ENCODE results near the gene MRPS7.

MRPS7 gene

DNA sequence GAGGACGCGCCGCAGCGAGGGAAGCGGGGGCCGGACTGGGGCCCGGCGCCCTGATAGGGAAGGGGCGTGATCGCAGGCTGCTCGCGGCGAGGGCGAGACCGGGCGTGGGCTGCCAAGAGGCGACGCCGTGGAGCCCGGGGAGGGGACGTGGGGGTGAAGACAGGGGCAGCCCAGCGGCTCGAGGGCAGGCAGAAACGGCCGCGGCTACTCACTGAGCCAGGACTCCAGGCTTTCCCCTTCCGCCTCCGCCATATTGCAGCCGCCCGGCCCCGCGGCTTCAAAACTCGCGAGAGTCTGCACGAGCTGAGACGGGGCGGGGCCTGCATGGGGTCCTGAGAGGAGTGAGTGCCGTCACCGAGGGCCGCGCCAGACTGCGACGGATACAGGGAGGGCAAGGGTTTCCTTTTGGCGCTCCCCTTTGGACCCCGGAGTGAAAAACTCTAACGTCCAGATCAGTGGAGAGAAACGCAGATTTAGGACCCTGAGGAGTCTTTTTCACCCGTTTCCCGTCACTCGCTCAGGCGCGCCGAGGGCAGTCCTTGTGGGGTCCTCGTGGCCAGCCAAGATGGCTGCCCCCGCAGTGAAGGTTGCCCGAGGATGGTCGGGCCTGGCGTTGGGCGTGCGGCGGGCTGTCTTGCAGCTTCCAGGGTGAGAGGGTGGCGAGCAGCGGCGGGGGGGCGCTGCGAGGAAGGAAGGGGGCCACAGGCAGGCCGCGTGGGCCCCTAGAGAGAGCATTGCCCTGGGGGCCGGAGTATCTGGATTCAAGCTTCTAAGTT lies at the start of gene MRPS7, which contains the start of gene GGA3:
TSS of gene MRPS7 (plus strand) at position 544 of the 776 bp plus-strand sequence. CDS start at position 566, 22 bp downstream.
TSS of gene GGA3 (minus strand) at position 271 of the 776 bp plus-strand sequence. CDS start at position 252, 19 bp downstream.
- peak; percentile 31 for FAIRE-seq

DNA sequence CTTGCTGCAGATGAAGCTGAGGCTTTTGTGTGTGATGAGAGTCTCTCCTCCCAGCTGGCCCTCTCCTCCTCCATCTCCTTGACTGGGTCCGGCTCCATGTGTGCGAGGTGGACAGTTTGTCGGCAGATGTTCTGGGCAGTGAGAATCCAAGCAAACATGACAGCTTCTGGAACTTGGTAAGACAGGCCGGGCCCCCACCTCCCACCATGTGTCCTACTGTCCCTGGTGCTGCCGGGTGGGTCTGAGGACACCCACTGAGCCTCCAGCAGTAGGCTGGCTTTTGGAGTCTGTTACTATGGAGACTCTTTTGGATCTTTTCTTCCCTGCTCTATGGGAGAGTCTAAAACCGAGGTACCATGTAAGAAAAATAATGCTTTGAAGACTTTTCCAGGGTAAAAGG lies 43.5 kb upstream of the MRPS7 start:
- no peak for FAIRE-seq

- no peak for FAIRE-seq
Observed at GRCh38 chr17:75219815-75220214, 41.9 kb upstream of the MRPS7 start.

GRCh38 chr17:75225016-75225415 lies 36.7 kb upstream of the MRPS7 start:
- FAIRE-seq = no peak

DNA sequence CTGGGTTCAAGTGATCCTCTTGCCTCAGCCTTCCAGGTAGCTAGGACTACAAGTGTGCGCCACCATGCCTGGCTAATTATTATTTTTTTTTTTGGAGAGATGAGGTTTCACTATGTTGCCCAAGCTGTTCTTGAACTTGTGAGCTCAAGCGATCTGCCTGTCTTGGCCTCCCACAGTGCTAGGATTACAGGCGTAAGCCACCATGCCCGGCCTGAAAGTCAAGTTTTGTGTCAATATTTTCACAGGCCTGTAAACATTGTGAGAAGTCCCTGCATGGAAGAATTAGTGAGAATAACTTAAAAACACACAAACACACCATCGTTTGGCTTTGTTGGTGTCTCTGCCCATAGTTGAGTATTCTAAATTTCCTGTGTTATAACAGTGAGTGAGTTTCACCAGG lies 34.0 kb upstream of the MRPS7 start:
- FAIRE-seq = no peak

GRCh38 chr17:75228305-75228704 lies 33.4 kb upstream of the MRPS7 start:
- no peak for FAIRE-seq

DNA sequence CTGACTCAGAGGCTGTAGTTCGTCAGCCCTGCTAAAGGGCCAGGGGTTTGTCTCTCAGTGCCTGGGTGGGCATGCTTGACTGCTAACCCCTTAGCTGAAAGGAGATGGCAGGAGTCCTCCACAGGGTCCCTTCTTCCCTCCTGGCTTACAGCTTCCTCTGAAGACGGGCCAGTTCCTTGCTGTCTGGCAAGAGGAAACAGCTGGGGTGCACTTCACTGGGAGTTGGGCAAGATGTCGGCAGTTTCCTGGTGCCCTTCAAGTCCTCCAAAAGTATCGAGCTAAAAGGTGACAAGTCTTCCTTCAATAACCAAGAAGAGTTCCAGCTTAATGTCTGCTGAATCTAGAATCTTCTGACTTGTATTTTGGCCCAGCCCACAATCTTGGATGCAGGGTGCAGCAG lies 32.8 kb upstream of the MRPS7 start:
- no peak for FAIRE-seq

DNA sequence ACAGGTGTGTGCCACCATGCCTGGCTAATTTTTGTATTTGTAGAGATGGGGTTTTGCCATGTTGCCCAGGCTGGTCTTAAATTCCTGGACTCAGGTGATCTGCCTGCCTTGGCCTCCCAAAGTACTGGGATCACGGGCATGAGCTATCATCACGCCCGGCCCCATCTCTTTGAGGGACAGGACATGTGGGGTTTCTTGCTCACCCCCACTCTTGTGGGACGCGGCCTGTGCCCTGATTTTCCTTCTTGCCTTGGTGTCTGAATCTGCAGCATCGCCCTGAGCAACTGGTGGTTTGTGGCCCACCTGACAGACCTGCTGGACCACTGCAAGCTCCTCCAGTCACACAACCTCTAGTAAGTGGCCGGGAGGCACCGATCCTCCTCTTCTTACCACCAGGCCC lies 30.6 kb upstream of the MRPS7 start:
- no peak for FAIRE-seq

DNA sequence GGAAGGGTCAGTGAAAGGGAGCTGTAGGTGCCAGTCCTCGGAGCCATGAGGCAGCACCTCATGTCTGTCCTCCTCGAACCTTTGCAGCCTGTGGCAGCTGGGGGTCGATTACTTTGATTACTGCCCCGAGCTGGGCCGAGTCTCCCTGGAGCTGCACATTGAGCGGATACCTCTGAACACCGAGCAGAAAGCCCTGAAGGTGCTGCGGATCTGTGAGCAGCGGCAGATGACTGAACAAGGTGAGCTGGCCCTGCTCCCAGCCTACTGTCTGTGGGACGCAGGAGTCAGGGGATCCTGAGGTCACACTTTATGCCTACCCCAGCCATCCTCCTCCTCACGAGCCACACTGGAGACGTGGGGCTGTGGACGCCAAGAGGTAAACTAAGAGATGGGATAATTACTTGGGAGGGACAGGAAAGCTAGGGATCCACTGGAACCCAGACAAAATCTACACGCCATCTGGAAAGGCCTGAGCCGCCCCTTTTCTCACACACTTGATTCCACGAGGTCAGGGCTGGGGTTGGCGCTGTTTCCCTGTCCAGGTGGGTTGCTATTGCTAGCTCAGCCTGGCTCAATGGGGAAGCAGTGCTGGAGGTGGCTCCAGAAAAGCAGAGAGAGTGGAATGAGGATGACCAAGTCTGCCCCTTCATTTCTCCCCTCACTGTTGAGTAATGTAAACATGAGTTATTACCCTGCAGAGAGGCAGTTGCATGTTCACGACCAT lies 29.8 kb upstream of the MRPS7 start:
- FAIRE-seq = no peak

GRCh38 chr17:75232786-75233185 lies 28.9 kb upstream of the MRPS7 start:
- no peak for FAIRE-seq

- no peak for FAIRE-seq
Observed at GRCh38 chr17:75237100-75238014, 24.3 kb upstream of the MRPS7 start.

DNA sequence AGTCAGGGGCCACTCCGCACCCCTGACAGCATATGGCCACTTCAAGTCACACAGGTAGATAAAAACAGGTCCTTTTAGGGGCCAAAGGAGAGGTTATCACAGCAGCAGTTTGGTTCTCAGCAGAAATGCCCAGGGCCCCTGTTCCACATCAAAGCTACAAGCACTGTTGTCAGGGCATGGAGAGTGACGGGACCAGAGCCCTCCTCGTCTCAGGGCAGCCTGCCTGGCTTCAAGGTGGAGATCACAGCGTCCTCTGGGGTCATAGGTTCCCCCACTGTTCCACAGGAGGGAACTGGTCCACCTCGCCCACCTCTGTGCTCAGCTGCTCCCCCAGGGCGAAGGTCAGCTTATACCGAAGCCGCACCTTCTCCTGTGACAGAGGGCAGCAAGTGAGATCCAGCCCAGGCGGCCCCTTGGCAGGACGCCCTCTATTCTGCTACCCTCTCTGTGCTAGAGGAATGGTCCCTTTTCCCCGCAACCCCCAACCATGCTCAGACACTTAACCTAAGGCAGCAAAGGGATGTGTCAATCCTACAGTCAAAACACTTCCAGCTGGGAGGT lies 23.6 kb upstream of the MRPS7 start:
- no peak for FAIRE-seq

DNA sequence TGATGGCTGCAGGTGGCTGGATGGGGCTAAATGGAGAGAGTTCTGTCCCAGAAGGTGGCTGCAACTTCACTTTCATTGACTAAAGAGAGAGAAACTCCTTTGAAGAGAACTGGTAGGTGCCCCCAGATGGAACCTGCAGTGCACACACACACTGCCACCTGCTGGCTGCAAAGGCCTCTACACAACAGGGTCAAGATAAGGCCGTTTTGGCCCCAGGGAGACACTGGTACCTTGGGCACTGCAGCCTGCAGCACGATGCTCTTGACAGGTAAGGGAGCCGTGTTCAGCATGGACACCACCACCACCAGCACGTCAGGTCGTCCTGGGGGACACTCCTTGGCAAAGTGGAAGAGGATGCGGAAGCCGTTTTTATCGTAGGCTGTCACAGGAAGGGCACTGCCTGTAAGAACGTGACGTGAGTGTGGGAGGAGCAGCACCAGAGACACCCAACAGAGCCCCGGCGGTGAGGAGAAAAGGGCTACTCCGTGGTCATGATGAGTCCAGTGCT lies 22.9 kb upstream of the MRPS7 start:
- peak; percentile 71 for FAIRE-seq

DNA sequence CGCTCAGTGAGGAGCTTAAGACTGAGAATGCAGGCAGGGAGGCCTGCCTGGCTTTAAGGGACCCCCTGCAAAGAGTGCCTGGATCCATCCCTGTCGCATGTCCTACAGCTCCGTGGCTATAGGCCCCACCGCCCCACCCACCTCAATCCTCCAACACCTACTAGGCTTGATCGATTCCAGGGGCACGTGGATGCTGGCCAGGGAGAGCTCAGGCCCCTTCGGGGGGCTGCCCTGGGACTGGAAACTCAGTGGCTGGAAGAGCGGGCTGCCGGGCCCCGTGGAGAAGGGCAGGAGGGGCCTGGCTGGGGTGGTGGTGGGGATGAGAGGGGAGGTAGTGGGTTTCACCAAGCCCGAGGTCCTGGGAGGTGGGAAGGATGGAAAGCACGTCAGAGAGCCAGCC lies 22.5 kb upstream of the MRPS7 start:
- FAIRE-seq = no peak

- no peak for FAIRE-seq
Observed at GRCh38 chr17:75239778-75240393, 21.8 kb upstream of the MRPS7 start.

DNA sequence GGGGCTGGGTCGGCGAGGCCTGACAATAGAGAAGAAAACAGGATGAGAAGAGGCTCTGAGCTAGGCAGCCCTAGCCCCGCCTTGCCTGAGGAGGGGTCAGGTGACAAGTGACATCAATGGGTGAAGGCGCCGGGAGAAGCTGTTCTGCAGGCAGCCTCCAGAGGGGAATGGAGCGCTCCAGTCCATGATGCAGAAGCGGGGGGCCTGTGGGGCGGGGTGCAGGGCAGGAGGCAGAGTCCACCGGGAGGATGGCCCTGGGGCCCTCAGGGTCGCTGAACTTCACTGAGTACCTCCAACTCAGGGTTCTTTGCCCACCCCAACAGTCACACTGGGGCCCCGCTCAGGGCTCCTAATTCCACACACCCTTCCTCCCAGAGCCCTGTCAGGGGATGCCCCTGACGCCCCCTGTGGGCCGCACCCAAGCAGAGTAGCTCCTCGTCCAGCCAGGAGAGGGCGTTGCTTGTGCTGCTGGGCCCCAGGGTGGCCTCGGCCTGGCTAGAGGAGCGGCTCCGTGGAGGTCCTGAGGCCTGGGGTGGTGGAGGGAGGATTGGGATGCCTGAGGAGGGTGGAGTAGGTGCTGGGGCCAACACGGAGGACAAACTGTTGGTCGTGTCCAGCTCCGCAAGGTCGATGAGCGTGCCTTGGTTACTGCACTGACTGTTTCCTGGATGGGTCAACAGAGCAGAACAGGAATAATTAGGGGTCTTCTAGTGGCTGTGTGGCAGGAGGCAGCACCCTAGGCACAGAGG lies 21.1 kb upstream of the MRPS7 start:
- no peak for FAIRE-seq

- no peak for FAIRE-seq
Observed at GRCh38 chr17:75241143-75241430, 20.6 kb upstream of the MRPS7 start.

DNA sequence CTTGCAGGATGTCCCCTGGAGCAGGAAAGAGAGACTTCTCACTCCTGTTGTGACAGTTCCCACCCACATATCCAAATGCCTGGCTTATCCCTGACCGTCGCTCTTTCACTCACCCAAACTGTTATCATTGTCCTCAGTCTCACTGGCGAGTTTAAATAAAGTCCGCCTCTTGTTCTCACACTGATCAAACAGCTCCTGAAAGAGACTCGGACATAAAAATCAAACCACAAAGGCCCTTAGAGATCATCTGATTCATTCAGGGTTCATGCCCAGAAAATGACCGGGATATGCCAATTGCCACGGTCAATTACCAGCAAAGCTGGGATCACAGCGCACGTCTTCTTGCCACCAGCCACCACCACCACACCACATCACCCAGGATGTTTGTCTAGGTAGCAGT lies 20.2 kb upstream of the MRPS7 start:
- FAIRE-seq = no peak

GRCh38 chr17:75241996-75242460 lies 19.7 kb upstream of the MRPS7 start:
- no peak for FAIRE-seq

- FAIRE-seq = no peak
Observed at GRCh38 chr17:75242461-75243042, 19.1 kb upstream of the MRPS7 start.
